ENCODE results near the gene YOD1.
A peak's percentile ranks its signal among the peaks of the same experiment; 100 is the strongest.

Gene YOD1

DNA sequence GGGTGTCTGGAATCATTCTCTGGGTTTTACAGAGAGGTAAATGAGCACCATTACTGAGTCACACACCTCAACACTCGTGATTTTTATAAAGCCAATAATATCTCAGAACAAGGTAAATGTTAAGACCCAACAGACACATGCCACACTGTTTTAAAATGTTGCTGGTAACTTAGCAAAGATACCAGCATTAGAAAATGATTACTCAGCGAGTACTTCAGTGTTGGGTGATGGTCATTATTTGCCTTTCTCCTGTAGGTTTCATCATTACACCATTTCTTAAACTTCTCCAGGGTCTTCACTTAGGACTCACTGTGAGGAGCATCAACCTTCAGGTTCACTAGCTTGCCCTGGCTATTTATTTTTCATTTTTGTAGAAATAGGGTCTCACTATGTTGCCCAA lies 30.8 kb upstream of the YOD1 start:
- Histone ChIP-seq H3K23ac (ENCODE audit: low read length) (no peak overlapping the region), H3K36me3 (ENCODE audit: control insufficient read depth, insufficient read depth, low read length) (no peaks in the 10 kb centered on the region), H4K5ac (ENCODE audit: low read length) (no peak overlapping the region), H2AK5ac (ENCODE audit: low read length) (no peak overlapping the region), H3K4me1 (ENCODE audit: control insufficient read depth, low read depth, low read length) (no peaks in the 10 kb centered on the region), H4K8ac (ENCODE audit: low read depth, low read length) (no peak overlapping the region), H3K4me2 (ENCODE audit: low read length) (no peak overlapping the region), H3K4ac (ENCODE audit: low read depth, low read length) (no peak overlapping the region), H3K9ac (ENCODE audit: low read length) (no peak overlapping the region), H2BK15ac (replicated peaks; ENCODE audit: low read depth) (no peak overlapping the region), H3K18ac (ENCODE audit: low read length) (no peak overlapping the region), H3K27me3 (ENCODE audit: insufficient read depth, low read length, poor library complexity) (no peaks in the 10 kb centered on the region), H2BK120ac (ENCODE audit: low read depth, low read length) (no peak overlapping the region), H3K27ac (ENCODE audit: low read depth, low read length) (no peak overlapping the region), H2BK5ac (ENCODE audit: low read length) (no peak overlapping the region), H3K4me3 (ENCODE audit: low read length) (no peak overlapping the region), H3K79me2 (ENCODE audit: control insufficient read depth, insufficient read depth, low read length) (no peaks in the 10 kb centered on the region), H3K56ac (ENCODE audit: low read length) (no peak overlapping the region), H3K79me1 (ENCODE audit: low read length) (no peaks in the 10 kb centered on the region)
- no peak for DNase-seq
- no CpG with 5 or more reads among the region's 2 CpGs for WGBS (ENCODE audit: extremely low coverage, insufficient coverage, low lambda C conversion rate)

DNA sequence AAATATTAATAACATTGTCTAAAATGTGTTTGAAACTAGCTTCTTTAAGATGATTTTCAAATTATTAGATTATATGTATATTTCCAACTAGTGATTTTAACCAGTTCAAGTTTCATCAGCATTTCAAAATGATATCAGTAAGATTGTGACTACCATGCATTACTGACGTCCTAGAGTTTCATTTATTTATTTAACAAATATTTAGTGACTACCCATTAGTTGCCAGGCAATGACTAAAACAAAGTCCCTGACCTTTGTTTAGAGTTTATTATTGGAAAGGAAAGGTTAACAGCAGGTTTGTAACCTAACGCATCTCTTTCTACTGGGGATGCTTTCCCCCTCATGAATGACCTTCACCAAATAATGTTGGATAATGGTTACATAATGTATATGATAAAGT lies 30.1 kb upstream of the YOD1 start:
- no peak overlapping the region for H3K4ac ChIP-seq (ENCODE audit: low read depth, low read length)
- no peaks in the 10 kb centered on the region for H3K79me2 ChIP-seq (ENCODE audit: control insufficient read depth, insufficient read depth, low read length)
- H2BK5ac ChIP-seq (ENCODE audit: low read length): no peak overlapping the region
- WGBS (ENCODE audit: extremely low coverage, insufficient coverage, low lambda C conversion rate): no CpG with 5 or more reads among the region's 2 CpGs
- no peaks in the 10 kb centered on the region for H3K79me1 ChIP-seq (ENCODE audit: low read length)
- H3K27ac ChIP-seq (ENCODE audit: low read depth, low read length): no peak overlapping the region
- no peak overlapping the region for H4K8ac ChIP-seq (ENCODE audit: low read depth, low read length)
- H3K4me1 ChIP-seq (ENCODE audit: control insufficient read depth, low read depth, low read length): no peaks in the 10 kb centered on the region
- no peak overlapping the region for H2BK15ac ChIP-seq (replicated peaks; ENCODE audit: low read depth)
- H2AK5ac ChIP-seq (ENCODE audit: low read length): no peak overlapping the region
- H2BK120ac ChIP-seq (ENCODE audit: low read depth, low read length): no peak overlapping the region
- no peak overlapping the region for H3K9ac ChIP-seq (ENCODE audit: low read length)
- no peak for DNase-seq
- no peak overlapping the region for H3K4me3 ChIP-seq (ENCODE audit: low read length)
- H3K27me3 ChIP-seq (ENCODE audit: insufficient read depth, low read length, poor library complexity): no peaks in the 10 kb centered on the region
- no peak overlapping the region for H3K18ac ChIP-seq (ENCODE audit: low read length)
- no peak overlapping the region for H3K56ac ChIP-seq (ENCODE audit: low read length)
- no peak overlapping the region for H4K5ac ChIP-seq (ENCODE audit: low read length)
- H3K23ac ChIP-seq (ENCODE audit: low read length): no peak overlapping the region
- no peak overlapping the region for H3K4me2 ChIP-seq (ENCODE audit: low read length)
- no peaks in the 10 kb centered on the region for H3K36me3 ChIP-seq (ENCODE audit: control insufficient read depth, insufficient read depth, low read length)

DNA sequence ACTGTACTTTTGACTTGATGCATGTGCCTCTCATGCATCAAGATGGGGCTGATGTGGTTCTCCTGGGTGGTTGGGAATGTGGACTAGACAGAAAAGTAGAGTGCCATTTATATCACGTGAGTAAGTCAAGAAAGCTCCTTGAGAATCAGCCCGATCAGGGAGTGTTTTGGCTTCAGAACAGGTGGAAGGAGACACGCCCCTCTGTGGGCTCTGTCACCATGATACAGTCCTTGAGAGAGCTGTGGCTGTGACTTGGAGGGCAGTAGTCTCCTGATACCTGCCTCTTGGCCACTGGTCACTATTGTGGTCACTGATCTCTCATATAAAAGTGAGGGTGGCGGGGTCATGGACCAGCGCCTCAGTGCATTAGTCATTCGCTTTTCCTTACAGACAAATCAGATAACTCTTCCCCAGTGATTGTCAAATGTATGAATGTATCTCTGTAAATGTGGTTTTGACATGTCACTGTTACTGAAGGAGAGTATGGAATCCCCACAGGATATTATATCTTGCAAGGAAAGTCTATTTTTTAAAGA lies 28.8 kb upstream of the YOD1 start:
- no peak overlapping the region for H2BK15ac ChIP-seq (replicated peaks; ENCODE audit: low read depth)
- H3K79me2 ChIP-seq (ENCODE audit: control insufficient read depth, insufficient read depth, low read length): no peaks in the 10 kb centered on the region
- no peak overlapping the region for H3K4ac ChIP-seq (ENCODE audit: low read depth, low read length)
- no peak overlapping the region for H3K56ac ChIP-seq (ENCODE audit: low read length)
- no peaks in the 10 kb centered on the region for H3K4me1 ChIP-seq (ENCODE audit: control insufficient read depth, low read depth, low read length)
- no peak for DNase-seq
- H3K79me1 ChIP-seq (ENCODE audit: low read length): no peaks in the 10 kb centered on the region
- H4K8ac ChIP-seq (ENCODE audit: low read depth, low read length): no peak overlapping the region
- H3K36me3 ChIP-seq (ENCODE audit: control insufficient read depth, insufficient read depth, low read length): no peaks in the 10 kb centered on the region
- no peak overlapping the region for H2AK5ac ChIP-seq (ENCODE audit: low read length)
- no peak overlapping the region for H3K4me2 ChIP-seq (ENCODE audit: low read length)
- no peak overlapping the region for H3K18ac ChIP-seq (ENCODE audit: low read length)
- no peak overlapping the region for H3K27ac ChIP-seq (ENCODE audit: low read depth, low read length)
- H3K27me3 ChIP-seq (ENCODE audit: insufficient read depth, low read length, poor library complexity): no peaks in the 10 kb centered on the region
- H4K5ac ChIP-seq (ENCODE audit: low read length): no peak overlapping the region
- H2BK5ac ChIP-seq (ENCODE audit: low read length): no peak overlapping the region
- no peak overlapping the region for H2BK120ac ChIP-seq (ENCODE audit: low read depth, low read length)
- no CpG with 5 or more reads among the region's 6 CpGs for WGBS (ENCODE audit: extremely low coverage, insufficient coverage, low lambda C conversion rate)
- H3K9ac ChIP-seq (ENCODE audit: low read length): no peak overlapping the region
- H3K23ac ChIP-seq (ENCODE audit: low read length): no peak overlapping the region
- no peak overlapping the region for H3K4me3 ChIP-seq (ENCODE audit: low read length)

DNA sequence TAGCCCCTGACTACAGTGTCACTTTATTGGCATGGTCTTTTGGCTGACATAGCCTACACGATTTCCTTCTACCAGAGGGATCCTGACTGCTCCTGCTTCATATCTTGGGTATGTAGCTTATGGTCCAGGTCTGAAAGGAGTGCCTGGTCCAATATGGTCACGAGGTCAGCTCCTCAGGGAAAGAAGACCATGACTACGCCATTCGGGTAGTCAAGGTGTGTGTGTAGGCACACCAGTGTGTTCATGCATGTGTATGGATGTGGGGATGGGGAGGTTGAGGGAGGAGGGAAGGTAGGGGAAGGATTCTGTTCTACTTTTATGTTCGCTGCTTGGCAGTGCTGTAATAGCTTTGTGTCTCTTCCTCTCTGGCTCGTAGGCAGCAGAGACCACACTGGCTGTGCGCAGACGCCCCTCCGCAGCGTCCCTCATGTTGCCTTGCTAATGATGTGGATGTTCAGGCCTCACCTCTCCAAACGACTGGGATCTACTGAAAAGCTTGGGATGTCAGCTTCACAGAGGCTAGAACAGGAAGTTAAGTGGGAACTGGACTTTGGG lies 27.6 kb upstream of the YOD1 start:
- no peak overlapping the region for H3K23ac ChIP-seq (ENCODE audit: low read length)
- no peak overlapping the region for H3K18ac ChIP-seq (ENCODE audit: low read length)
- no peaks in the 10 kb centered on the region for H3K4me1 ChIP-seq (ENCODE audit: control insufficient read depth, low read depth, low read length)
- H4K8ac ChIP-seq (ENCODE audit: low read depth, low read length): no peak overlapping the region
- H3K4me2 ChIP-seq (ENCODE audit: low read length): no peak overlapping the region
- no peak overlapping the region for H3K9ac ChIP-seq (ENCODE audit: low read length)
- no peak overlapping the region for H2BK15ac ChIP-seq (replicated peaks; ENCODE audit: low read depth)
- H3K4ac ChIP-seq (ENCODE audit: low read depth, low read length): no peak overlapping the region
- H3K79me2 ChIP-seq (ENCODE audit: control insufficient read depth, insufficient read depth, low read length): no peaks in the 10 kb centered on the region
- H4K5ac ChIP-seq (ENCODE audit: low read length): no peak overlapping the region
- no peaks in the 10 kb centered on the region for H3K79me1 ChIP-seq (ENCODE audit: low read length)
- no peak overlapping the region for H2BK120ac ChIP-seq (ENCODE audit: low read depth, low read length)
- H3K27me3 ChIP-seq (ENCODE audit: insufficient read depth, low read length, poor library complexity): no peaks in the 10 kb centered on the region
- no peak overlapping the region for H3K4me3 ChIP-seq (ENCODE audit: low read length)
- no peaks in the 10 kb centered on the region for H3K36me3 ChIP-seq (ENCODE audit: control insufficient read depth, insufficient read depth, low read length)
- no peak overlapping the region for H3K56ac ChIP-seq (ENCODE audit: low read length)
- H2AK5ac ChIP-seq (ENCODE audit: low read length): no peak overlapping the region
- no CpG with 5 or more reads among the region's 11 CpGs for WGBS (ENCODE audit: extremely low coverage, insufficient coverage, low lambda C conversion rate)
- no peak for DNase-seq
- no peak overlapping the region for H3K27ac ChIP-seq (ENCODE audit: low read depth, low read length)
- H2BK5ac ChIP-seq (ENCODE audit: low read length): no peak overlapping the region

DNA sequence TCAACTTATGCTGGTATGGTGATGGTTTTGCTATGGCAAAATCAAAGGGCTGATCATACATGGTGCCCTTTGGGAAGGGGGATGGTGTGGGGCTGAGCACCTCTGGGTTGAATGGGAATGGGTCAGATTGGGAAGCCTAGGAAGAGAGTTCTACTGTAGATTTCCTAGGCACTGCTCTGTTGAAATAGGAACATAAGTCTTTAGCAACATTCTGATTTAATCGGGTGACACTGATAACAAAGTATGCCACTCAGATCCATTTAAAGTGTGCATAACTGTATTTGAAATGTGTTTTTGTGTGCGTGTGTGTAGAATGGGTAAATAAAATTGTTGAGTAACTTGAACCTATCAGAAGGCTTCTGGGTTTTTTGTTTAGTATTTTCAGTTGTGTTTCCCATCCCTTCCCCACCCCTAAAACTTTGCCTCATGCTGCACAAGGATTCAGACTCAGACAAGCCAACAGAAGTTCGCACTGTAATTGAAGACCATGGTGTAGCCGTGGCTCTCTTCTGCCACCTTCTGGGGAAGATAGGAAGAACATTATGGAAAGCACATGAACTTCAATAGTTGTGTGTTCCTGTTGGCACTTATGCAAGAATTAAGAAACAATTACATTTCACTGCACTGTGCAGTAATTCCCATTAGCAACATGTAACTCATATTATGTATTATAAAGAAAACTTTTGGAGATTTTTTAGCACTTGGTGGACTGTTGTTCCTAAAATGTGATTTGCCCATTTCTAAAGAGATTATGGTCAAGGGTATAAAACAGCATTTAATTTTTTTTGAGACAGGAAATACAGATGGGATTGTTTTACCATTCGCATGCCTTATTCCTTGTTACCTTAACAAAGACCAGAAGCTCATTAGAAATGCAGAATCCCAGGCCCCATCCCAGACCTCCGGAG lies 26.7 kb upstream of the YOD1 start:
- Histone ChIP-seq H4K5ac (ENCODE audit: low read length) (no peak overlapping the region), H2BK120ac (ENCODE audit: low read depth, low read length) (no peak overlapping the region), H3K27ac (ENCODE audit: low read depth, low read length) (no peak overlapping the region), H4K8ac (ENCODE audit: low read depth, low read length) (no peak overlapping the region), H3K27me3 (ENCODE audit: insufficient read depth, low read length, poor library complexity) (no peaks in the 10 kb centered on the region), H2BK5ac (ENCODE audit: low read length) (no peak overlapping the region), H3K18ac (ENCODE audit: low read length) (no peak overlapping the region), H3K23ac (ENCODE audit: low read length) (no peak overlapping the region), H3K56ac (ENCODE audit: low read length) (no peak overlapping the region), H3K4me2 (ENCODE audit: low read length) (no peak overlapping the region), H3K4ac (ENCODE audit: low read depth, low read length) (no peak overlapping the region), H3K79me2 (ENCODE audit: control insufficient read depth, insufficient read depth, low read length) (no peaks in the 10 kb centered on the region), H2AK5ac (ENCODE audit: low read length) (no peak overlapping the region), H3K9ac (ENCODE audit: low read length) (no peak overlapping the region), H2BK15ac (replicated peaks; ENCODE audit: low read depth) (no peak overlapping the region), H3K36me3 (ENCODE audit: control insufficient read depth, insufficient read depth, low read length) (no peaks in the 10 kb centered on the region), H3K4me1 (ENCODE audit: control insufficient read depth, low read depth, low read length) (no peaks in the 10 kb centered on the region), H3K4me3 (ENCODE audit: low read length) (no peak overlapping the region), H3K79me1 (ENCODE audit: low read length) (no peaks in the 10 kb centered on the region)
- WGBS (ENCODE audit: extremely low coverage, insufficient coverage, low lambda C conversion rate): 100% methylated on average over 1 of the region's 6 CpGs
- peak; percentile 76 for DNase-seq

Measured in mesendoderm (in vitro differentiated cells).